NB4 (cell line): Measurements from ENCODE around the gene MRPL42.

Experiments
- CTCF ChIP-seq: IDR thresholded peaks from one replicate; pipeline ENCODE4 v1.5.1; 2012; ENCODE audit warnings: low read depth, low read length
- MYC ChIP-seq: IDR thresholded peaks from 2 replicates; pipeline ENCODE4 v1.6.1; 2011; ENCODE audit warnings: low read depth, low read length
- POLR2A ChIP-seq: IDR thresholded peaks from 2 replicates; pipeline ENCODE4 v1.6.1; 2011; ENCODE audit warnings: mild to moderate bottlenecking; ENCODE audit not compliant: insufficient read length; ENCODE audit errors: extremely low read depth

- TF ChIP-seq POLR2A, result no peak
- no peak for TF ChIP-seq CTCF
- TF ChIP-seq MYC, result no peak
These were observed 16.0 kb downstream of the MRPL42 start for GRCh38 chr12:93483151-93483807.
